GM18519 (cell line): ENCODE results near the gene AKR1B1.

ENCODE experiments used
- ATAC-seq: cut with Tn5 transposase; IDR thresholded peaks from one replicate; pipeline ENCODE4 v1.9.1; 2021; ENCODE audit warnings: mild to moderate bottlenecking, moderate library complexity; ENCODE audit not compliant: unreplicated experiment, low FRiP score

AKR1B1 gene

DNA sequence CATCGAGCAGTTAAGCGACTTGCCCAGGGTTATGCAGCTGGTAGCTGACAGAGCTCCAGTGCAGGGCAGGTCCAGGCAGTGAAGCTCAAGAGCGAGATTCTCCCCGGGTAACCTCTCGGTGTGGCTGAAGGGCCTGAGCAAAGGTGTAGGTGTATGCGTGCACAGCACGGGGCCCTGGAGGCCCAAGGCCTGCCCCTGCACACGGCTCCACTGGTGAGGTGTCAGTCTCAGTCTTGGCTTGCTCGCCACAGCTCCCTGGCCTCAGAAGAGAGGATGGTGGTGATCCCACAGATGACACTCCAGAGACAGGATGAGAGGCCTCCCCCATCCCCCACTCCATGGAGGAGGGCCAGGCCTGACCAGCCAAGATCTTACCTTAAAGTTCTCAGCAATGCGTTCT, 12.0 kb downstream of the AKR1B1 start:
- ATAC-seq = no peak

DNA sequence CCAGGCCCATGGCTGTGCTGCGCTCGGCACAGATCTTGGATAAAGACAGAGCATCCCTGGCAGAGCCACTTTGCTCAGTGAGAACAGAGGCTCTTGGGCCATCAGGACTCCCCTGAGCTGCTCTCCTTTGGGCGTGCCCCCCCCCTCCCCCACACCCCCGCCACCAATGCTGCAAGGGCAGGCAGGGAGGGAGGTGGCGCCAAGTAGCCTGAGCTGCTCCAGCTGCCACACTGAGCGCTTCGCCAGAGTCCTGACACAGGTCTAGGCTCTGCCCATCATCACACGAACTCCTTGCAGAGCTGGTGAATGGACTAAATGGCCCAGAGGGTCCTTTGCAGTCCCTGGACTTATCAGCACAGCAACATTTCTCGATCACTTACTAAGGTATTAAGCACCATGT, 12.5 kb downstream of the AKR1B1 start:
- no peak for ATAC-seq

- ATAC-seq = no peak
These were observed 14.0 kb downstream of the AKR1B1 start for GRCh38 chr7:134444961-134445315.

DNA sequence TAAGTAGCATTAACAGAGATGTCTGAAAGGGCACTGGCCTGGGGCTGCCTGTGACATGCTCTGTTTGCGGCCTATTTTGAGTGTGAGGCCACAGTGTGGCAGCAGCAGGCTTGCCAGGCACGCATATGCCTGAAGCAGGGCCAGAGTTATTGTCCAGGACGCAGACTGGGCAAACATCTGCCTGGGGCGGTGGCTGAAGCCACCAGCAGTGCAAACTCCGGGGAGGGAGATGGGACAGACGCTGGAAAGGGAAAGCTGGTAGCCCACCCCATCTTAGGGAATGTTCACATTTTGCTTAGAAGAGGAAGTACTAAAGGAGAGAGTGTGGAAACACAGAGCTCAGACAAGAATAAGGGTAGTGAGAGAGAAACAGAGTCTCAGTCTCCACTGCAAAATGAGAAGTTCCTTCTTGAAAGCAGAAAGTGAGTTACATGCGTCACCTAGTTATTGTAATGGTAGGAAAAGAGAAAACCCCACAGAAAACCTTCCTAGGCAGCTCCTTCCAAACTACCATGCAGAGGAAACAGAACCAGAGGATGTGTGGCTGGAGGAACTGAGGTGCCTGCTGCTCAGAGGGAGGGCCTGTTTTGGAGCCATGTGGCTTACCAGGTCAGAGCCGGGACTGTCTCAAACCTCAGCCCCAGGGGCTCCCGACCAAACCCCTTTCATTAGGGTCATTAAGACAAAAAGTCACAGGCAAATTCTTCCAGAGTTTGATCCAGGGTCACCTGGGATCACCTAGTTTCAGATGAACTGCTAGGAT, 14.5 kb downstream of the AKR1B1 start:
- ATAC-seq = no peak

DNA sequence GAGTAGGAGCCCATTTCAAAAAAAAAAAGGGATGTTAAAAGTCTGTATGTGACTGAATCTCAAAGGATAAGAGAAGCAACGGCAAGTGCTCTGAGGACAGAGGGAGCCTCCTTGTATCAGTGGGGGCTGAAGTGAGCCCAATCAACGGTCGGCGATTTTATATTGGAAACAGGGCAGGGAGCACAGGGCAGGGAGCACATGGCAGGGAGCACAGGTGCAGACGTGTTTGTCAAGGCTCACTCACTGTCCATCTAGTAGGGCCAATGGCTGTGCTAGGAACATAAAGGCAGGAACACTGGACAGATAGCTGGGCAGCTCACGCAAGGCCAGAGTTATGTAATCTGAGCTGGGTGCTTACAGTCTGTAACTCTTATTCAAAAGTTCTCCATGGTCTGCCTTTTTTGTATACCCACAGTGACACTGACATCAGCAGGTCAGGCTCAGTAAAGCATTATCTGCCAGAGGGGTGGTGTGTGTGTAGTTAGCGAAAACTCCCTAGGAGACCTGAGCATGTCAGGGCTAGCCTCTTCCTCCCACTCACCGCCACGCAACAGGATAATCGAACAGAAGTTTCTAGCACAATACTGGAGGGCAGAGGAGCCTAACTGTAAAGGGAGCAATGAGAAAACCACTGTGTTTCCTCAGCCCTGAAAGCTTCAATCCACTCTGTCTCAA, 15.4 kb downstream of the AKR1B1 start:
- ATAC-seq = no peak

DNA sequence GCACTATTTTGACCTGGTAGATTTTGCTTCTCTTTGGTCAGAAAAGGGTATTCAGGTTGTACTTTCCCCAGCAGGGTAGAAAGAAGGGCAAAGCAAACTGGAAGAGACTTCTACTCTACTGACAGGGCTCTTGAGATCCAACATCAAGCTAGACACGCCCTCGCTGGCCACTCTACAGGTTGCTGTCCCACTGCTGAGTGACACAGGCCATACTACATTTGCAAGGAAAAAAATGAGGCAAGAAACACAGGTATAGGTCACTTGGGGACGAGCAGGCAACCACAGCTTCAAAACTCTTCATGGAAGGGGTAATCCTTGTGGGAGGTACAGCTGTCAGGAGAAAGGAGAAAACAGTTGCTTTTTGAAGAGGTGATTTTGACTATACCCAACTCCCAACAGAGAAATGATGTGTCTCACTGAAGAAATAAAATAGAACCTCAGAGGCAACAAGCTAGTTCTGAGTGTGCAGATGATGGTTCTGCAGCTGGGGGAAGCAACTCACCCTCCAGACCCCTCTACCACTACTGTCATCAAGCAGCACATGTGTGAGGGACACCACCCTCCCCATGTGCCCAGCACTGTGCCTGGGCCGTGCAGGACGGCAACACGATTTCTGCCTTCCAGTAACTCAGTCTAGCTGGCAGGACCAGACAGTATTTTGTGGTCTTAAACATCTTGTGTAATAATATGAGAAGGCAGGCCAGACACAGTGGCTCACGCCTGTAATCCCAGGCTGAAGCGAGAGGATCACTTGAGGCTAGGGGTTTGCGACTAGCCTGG, 16.3 kb downstream of the AKR1B1 start:
- no peak for ATAC-seq

- no peak for ATAC-seq
These were observed 17.6 kb downstream of the AKR1B1 start for GRCh38 chr7:134441264-134441663.

- no peak for ATAC-seq
These were observed 18.4 kb downstream of the AKR1B1 start for GRCh38 chr7:134440476-134440875.

GRCh38 chr7:134440067-134440466, 18.8 kb downstream of the AKR1B1 start:
- no peak for ATAC-seq

- no peak for ATAC-seq
These were observed 20.0 kb downstream of the AKR1B1 start for GRCh38 chr7:134438946-134439345.

- no peak for ATAC-seq
These were observed 23.6 kb downstream of the AKR1B1 start for GRCh38 chr7:134435161-134435920.

DNA sequence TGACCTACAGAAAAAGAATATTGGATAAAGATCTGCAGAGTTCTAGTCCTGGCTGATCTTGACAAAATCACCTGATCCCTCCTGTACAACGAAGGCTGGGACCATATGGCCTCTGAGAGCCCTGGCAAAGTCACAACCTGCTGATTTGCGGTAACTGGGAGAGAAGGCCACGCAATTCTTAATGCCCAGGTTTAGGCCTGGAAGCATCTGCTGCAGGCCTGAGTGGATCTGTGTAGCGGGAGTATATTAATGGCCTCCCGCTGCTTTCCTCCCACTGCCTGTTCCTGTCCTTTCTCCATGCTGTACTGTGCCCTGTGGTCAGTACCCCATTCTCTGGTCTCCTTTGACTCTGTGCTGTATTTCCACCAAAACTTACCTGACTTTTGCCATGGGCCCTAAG, 24.2 kb downstream of the AKR1B1 start:
- no peak for ATAC-seq

DNA sequence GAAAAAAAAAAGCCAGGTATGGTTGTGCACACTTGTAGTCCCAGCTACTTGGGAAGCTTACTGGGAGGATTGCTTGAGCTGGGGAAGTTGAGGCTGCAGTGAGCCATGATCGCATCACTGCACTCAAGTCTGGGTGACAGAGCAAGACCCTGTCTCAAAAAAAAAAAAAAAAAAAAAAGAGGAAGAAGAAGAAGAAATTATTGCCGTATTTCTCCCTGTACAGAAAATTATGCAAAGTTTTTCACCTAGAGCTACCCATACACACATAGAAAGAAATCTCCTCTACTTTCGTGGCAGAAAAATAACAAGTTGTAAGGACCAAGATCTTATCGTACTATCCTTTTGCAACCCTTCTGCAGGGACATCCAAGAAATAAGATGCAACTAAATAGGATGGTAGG, 25.5 kb downstream of the AKR1B1 start:
- no peak for ATAC-seq

DNA sequence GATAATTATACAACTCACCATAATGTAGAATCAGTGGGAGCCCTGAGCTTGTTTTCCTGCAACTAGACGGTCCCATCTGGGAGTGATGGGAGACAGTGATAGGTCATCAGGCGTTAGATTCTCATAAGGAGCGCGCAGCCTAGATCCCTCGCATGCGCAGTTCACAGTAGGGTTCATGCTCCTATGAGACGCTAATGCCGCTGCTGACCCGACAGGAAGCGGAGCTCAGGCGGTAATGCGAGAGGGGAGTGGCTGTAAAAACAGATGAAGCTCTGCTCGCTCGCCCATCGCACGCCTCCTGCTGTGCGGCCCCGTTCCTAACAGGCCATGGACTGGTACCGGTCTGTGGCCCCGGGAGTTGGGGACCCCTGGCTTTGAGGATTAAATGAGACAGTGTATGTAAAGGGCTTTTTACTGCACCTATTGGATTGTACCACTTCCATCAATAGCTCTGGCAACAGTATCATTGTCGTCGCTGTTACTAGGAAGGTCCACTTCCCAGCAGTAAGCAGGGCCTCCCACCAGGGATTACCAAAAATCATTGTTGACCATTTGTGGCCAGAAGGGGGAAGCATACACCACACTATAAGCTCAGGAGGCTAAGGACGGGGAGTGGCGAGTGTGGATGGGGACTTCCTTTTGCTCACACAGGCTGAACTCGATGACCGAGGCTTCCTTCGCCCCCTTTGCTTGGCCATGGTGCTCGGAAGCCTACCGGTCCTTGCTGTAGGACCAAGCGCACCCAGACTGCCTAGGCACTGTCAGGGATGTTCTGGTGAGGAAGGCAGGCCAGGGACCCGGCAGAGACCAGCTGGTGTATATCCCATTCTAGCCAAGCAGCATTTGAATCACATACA, 26.4 kb downstream of the AKR1B1 start:
- peak; percentile 86 for ATAC-seq

DNA sequence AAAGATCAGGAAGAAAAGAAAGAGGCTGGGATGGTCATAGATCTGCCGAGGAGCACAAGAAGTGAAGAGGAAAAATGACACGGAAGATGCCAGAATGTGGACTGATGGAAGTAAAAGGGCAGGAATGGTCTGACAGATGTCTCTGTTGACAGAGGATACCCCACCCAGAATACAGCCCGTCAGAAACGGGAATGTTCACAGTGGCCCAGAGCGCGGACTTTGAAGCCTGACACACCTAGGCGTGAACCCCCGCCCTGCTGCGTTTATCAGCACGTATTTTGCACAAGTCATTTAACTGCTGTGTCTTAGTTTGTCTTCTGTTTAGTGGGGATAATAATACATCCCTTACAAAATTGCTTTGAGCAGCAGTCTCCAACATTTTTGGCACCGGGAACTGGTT, 27.1 kb downstream of the AKR1B1 start:
- no peak for ATAC-seq

- no peak for ATAC-seq
These were observed 29.4 kb downstream of the AKR1B1 start for GRCh38 chr7:134429481-134429880.

DNA sequence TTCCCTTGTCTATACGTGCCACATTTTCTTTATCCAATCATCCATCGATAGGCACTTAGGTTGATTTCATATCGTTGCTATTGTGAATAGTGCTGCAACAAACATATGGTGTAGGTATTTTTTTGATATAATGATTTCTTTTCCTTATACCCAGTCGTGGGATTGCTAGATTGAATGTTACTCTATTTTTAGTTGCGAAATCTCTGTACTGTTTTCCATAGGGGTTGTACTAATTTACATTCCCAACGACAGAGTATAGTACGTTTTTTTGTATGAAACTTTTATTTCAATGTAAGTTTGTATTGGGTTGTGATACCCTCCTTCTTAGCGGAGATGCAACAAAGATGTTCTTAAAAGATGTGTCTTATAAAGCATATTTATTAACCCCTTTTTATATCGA, 30.0 kb downstream of the AKR1B1 start:
- no peak for ATAC-seq

DNA sequence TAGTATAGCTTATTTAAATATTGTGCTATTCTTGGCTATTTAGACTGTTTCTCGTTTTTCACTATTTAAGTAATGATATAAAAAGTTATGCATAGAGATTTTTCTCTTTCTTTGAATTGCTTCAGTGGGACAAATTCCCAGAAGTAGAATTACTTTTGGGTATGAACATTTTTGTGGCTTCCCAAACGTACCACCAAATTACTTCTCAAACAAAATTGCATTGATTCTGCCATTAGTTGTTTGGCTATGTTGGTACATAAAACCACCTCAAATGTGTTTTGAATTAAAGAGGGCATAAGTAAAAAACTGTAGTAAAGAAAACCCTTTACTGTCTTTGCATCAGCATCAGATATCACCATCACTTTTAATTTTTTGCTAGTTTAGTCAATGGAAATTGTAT, 31.0 kb downstream of the AKR1B1 start:
- ATAC-seq = no peak

DNA sequence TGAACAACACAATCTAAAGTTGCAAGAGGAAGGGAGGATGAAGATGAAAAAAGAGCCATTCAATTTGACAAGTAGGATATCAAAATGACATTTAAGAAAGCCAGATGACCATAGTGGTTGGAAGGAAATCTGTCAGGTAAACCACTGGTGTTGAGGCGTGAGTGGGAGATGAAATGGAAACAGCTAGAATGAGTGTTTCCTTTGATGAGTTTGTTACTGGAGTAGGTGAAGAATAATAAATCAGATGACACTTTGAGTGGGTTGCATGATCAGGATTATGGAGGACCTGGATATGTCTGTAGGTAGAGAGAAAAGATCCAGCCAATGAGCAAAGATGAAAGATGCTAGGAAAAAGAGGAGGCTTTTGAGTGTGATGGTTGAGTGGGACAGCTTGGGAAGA, 33.1 kb downstream of the AKR1B1 start:
- no peak for ATAC-seq

- no peak for ATAC-seq
These were observed 36.3 kb downstream of the AKR1B1 start for GRCh38 chr7:134422638-134423037.
